Right atrium auricular region (tissue), 2 donors: ENCODE results near the gene CAPN7. TPM values are rescaled to one million over a fixed set of nuclear protein-coding genes. Genes with fewer than 3 reads are reported as not detected.
A peak's percentile ranks its signal among the peaks of the same experiment; 100 is the strongest.

Experiments used
- DNase-seq: peaks from one replicate; pipeline ENCODE4 v3.0.0-alpha.2; 2019; ENCODE audit warnings: low spot score
- H3K27ac ChIP-seq, 2 donors: fragments of 200-600 bp; sonication (generic); 1 replicate in 1 of 2; 2 replicates in 1 of 2; pipeline ENCODE4 v1.5.1; 2016 to 2019
- H3K27me3 ChIP-seq, 2 donors: fragments of 200-600 bp; sonication (generic); one replicate each; pipeline versions ENCODE4 v1.5.1 to v1.6.0; 2017 to 2019
- H3K36me3 ChIP-seq: fragments of 200-600 bp; sonication (generic); one replicate; pipeline ENCODE4 v1.5.1; 2016
- H3K4me1 ChIP-seq, 2 donors: fragments of 200-600 bp; sonication (generic); one replicate each; pipeline versions ENCODE4 v1.5.1 to v1.6.0; 2017 to 2019
- H3K4me3 ChIP-seq, 2 donors: fragments of 200-600 bp; sonication (generic); 1 replicate in 1 of 2; 2 replicates in 1 of 2; pipeline ENCODE4 v1.5.1; 2017 to 2019; ENCODE audit warnings: mild to moderate bottlenecking in 1 of 2, moderate library complexity in 1 of 2
- H3K9me3 ChIP-seq, 2 donors: fragments of 200-600 bp; sonication (generic); one replicate each; pipeline ENCODE4 v1.5.1; 2019
- CTCF ChIP-seq, 2 donors: fragments of 200-600 bp; sonication (generic); IDR thresholded peaks; one replicate each; pipeline ENCODE4 v1.5.1; 2019; ENCODE audit warnings: antibody characterized with exemption in 2 of 2
- total RNA-seq, 2 donors: library from RNA; depleted of rRNA; stranded (reverse); fragments of >200 nt; gene quantifications; one replicate each; pipeline ENCODE4 v1.1.0, GENCODE V29; 2016

Gene CAPN7
- total RNA-seq, 2 donors from 2014 or later = 21.2 to 21.3 TPM

GRCh38 chr3:15286022-15286421 is 80.0 kb downstream of the CAPN7 start:
- Histone ChIP-seq H3K4me3 (no peak overlapping the region), H3K4me1 (peaks cover 0 to 22% of the 10 kb centered on the region in 2 donors), H3K27me3 (no peaks in the 10 kb centered on the region), H3K36me3 (no peaks in the 10 kb centered on the region), H3K9me3 (no peaks in the 10 kb centered on the region), H3K27ac (peak overlapping the region in 1 of 2 donors; percentile 61)
- DNase-seq = no peak
- TF ChIP-seq CTCF (IDR thresholded peaks at IDR 0.05) = no peak

GRCh38 chr3:15287565-15288330 is 81.7 kb downstream of the CAPN7 start:
- no peaks in the 10 kb centered on the region for H3K36me3 ChIP-seq
- peak overlapping the region; percentile 61 to 66 for H3K27ac ChIP-seq
- H3K4me1 ChIP-seq = peaks cover 0 to 39% of the 10 kb centered on the region in 2 donors
- H3K9me3 ChIP-seq = no peaks in the 10 kb centered on the region
- no peak for TF ChIP-seq CTCF (IDR thresholded peaks at IDR 0.05)
- no peak overlapping the region for H3K4me3 ChIP-seq
- DNase-seq = peak; percentile 96
- no peaks in the 10 kb centered on the region for H3K27me3 ChIP-seq

- TF ChIP-seq CTCF (IDR thresholded peaks at IDR 0.05) = no peak
- Histone ChIP-seq H3K27ac (peak overlapping the region; percentile 61 to 66), H3K27me3 (no peaks in the 10 kb centered on the region), H3K9me3 (no peaks in the 10 kb centered on the region), H3K4me1 (peaks cover 0 to 47% of the 10 kb centered on the region in 2 donors), H3K36me3 (no peaks in the 10 kb centered on the region), H3K4me3 (no peak overlapping the region)
- DNase-seq = no peak
Measured at GRCh38 chr3:15288331-15289035, 82.4 kb downstream of the CAPN7 start.

GRCh38 chr3:15289661-15290060 is 83.6 kb downstream of the CAPN7 start:
- TF ChIP-seq CTCF (IDR thresholded peaks at IDR 0.05) = no peak
- DNase-seq = no peak
- H3K4me1 ChIP-seq = peaks cover 0 to 46% of the 10 kb centered on the region in 2 donors
- no peak overlapping the region for H3K27ac ChIP-seq
- H3K36me3 ChIP-seq = no peaks in the 10 kb centered on the region
- H3K27me3 ChIP-seq = no peaks in the 10 kb centered on the region
- H3K9me3 ChIP-seq = no peaks in the 10 kb centered on the region
- H3K4me3 ChIP-seq = no peak overlapping the region

GRCh38 chr3:15290736-15291135 is 84.7 kb downstream of the CAPN7 start:
- no peak for TF ChIP-seq CTCF (IDR thresholded peaks at IDR 0.05)
- Histone ChIP-seq H3K9me3 (no peaks in the 10 kb centered on the region), H3K27me3 (no peaks in the 10 kb centered on the region), H3K36me3 (no peaks in the 10 kb centered on the region), H3K4me3 (no peak overlapping the region), H3K4me1 (peaks cover 0 to 50% of the 10 kb centered on the region in 2 donors), H3K27ac (peak overlapping the region in 1 of 2 donors; percentile 47)
- no peak for DNase-seq
